ENCODE data around the gene ARHGAP22.

ARHGAP22 gene

GRCh38 chr10:48605786-48606529, 1.1 kb upstream of the ARHGAP22 start:
- Mint-ChIP-seq H3K4me1 (ENCODE audit: low read depth) (peaks cover 5% of the 10 kb centered on the region), H3K27ac (no peak overlapping the region), H3K4me3 (no peak overlapping the region), H3K36me3 (ENCODE audit: low read depth) (no peaks in the 10 kb centered on the region), H3K27me3 (peaks cover 35% of the 10 kb centered on the region), H3K9me3 (no peaks in the 10 kb centered on the region)

GRCh38 chr10:48604039-48604990, 558 bp downstream of the ARHGAP22 start:
- H3K27ac Mint-ChIP-seq = no peak overlapping the region
- no peaks in the 10 kb centered on the region for H3K9me3 Mint-ChIP-seq
- peak overlapping the region; percentile 47 for H3K4me3 Mint-ChIP-seq
- H3K4me1 Mint-ChIP-seq (ENCODE audit: low read depth) = peaks cover 5% of the 10 kb centered on the region
- H3K27me3 Mint-ChIP-seq = peaks cover 35% of the 10 kb centered on the region
- H3K36me3 Mint-ChIP-seq (ENCODE audit: low read depth) = no peaks in the 10 kb centered on the region

DNA sequence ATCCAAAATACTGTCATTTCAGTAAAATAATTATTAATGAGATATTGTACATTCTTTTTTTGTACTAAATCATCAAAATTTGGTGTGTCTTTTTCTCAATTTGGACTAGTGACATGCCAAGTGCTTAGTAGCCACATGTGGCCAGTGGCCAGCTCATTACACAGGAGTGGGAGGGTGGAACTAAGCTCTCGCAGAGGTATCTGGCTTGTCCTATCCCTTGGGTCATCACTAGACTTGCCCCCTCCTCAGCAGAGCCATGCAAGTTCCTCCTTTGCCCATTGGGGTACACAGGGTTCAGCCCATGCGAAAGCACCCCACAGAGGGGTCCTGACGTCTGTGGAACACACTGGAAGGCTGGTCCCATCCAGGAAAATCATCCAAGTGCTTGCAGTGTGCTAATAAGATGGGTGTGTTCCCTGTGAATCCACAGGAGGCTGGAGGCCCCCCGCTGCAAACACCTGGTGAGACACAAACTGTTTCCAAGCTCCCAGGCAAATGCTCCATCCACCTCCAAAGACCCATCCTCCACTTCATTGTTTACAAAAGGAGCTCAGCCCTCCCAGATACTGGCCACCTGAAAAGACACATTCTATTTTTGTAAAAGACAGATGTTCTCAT, 1.3 kb downstream of the ARHGAP22 start:
- no peaks in the 10 kb centered on the region for H3K36me3 Mint-ChIP-seq (ENCODE audit: low read depth)
- H3K9me3 Mint-ChIP-seq = no peaks in the 10 kb centered on the region
- H3K4me3 Mint-ChIP-seq = no peak overlapping the region
- peaks cover 5% of the 10 kb centered on the region for H3K4me1 Mint-ChIP-seq (ENCODE audit: low read depth)
- H3K27me3 Mint-ChIP-seq = peaks cover 35% of the 10 kb centered on the region
- H3K27ac Mint-ChIP-seq = no peak overlapping the region

GRCh38 chr10:48602401-48603135, 2.3 kb downstream of the ARHGAP22 start:
- H3K4me3 Mint-ChIP-seq = no peak overlapping the region
- H3K36me3 Mint-ChIP-seq (ENCODE audit: low read depth) = no peaks in the 10 kb centered on the region
- no peak overlapping the region for H3K27ac Mint-ChIP-seq
- no peaks in the 10 kb centered on the region for H3K9me3 Mint-ChIP-seq
- peaks cover 35% of the 10 kb centered on the region for H3K27me3 Mint-ChIP-seq
- peaks cover 5% of the 10 kb centered on the region for H3K4me1 Mint-ChIP-seq (ENCODE audit: low read depth)

DNA sequence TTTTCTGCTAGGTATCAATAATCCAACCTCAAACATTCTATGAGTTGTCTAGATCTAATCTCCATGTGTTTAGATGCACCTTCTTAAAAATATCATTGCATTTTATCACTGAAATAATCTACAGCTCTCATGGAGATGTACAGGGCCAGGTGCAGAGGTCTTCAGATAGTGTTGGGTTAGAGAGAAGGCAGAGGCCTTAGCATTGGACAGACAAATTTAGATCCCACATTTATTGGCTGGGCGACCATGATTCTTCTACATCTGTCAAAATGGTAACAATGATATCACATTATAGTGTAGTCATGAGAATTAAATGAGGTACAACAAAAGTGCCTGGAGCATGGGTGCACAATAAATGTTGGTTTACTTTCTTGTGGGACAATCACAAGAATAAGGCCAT, 3.1 kb downstream of the ARHGAP22 start:
- H3K27me3 Mint-ChIP-seq = peaks cover 29% of the 10 kb centered on the region
- H3K36me3 Mint-ChIP-seq (ENCODE audit: low read depth) = no peaks in the 10 kb centered on the region
- H3K4me1 Mint-ChIP-seq (ENCODE audit: low read depth) = peaks cover 5% of the 10 kb centered on the region

GRCh38 chr10:48600645-48601505, 4.0 kb downstream of the ARHGAP22 start:
- peaks cover 20% of the 10 kb centered on the region for H3K27me3 Mint-ChIP-seq
- no peak overlapping the region for H3K27ac Mint-ChIP-seq
- H3K9me3 Mint-ChIP-seq = no peaks in the 10 kb centered on the region
- H3K36me3 Mint-ChIP-seq (ENCODE audit: low read depth) = no peaks in the 10 kb centered on the region
- H3K4me3 Mint-ChIP-seq = no peak overlapping the region
- peaks cover 5% of the 10 kb centered on the region for H3K4me1 Mint-ChIP-seq (ENCODE audit: low read depth)

More for the DNA sequence above, 3.1 kb downstream of the ARHGAP22 start:
- H3K27ac Mint-ChIP-seq = no peak overlapping the region
- no peak overlapping the region for H3K4me3 Mint-ChIP-seq
- no peaks in the 10 kb centered on the region for H3K9me3 Mint-ChIP-seq

DNA sequence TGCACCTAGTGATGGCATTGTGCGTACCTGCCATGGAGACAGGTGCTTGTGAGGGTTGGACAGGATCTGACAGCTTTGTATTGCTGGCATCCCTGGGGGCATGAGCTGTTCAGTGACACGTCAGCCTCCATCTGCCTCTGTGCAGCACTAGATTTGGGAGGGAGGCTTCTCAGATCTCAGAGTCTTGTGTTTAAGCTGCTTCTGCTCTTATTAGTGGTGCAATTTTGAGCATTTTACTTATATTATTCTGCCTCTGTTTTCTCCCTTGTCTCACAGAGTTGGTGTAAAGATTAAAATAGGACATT, 5.1 kb downstream of the ARHGAP22 start:
- Mint-ChIP-seq H3K36me3 (ENCODE audit: low read depth) (no peaks in the 10 kb centered on the region), H3K27me3 (peaks cover 12% of the 10 kb centered on the region), H3K9me3 (no peaks in the 10 kb centered on the region), H3K4me3 (no peak overlapping the region), H3K4me1 (ENCODE audit: low read depth) (no peaks in the 10 kb centered on the region), H3K27ac (no peak overlapping the region)

DNA sequence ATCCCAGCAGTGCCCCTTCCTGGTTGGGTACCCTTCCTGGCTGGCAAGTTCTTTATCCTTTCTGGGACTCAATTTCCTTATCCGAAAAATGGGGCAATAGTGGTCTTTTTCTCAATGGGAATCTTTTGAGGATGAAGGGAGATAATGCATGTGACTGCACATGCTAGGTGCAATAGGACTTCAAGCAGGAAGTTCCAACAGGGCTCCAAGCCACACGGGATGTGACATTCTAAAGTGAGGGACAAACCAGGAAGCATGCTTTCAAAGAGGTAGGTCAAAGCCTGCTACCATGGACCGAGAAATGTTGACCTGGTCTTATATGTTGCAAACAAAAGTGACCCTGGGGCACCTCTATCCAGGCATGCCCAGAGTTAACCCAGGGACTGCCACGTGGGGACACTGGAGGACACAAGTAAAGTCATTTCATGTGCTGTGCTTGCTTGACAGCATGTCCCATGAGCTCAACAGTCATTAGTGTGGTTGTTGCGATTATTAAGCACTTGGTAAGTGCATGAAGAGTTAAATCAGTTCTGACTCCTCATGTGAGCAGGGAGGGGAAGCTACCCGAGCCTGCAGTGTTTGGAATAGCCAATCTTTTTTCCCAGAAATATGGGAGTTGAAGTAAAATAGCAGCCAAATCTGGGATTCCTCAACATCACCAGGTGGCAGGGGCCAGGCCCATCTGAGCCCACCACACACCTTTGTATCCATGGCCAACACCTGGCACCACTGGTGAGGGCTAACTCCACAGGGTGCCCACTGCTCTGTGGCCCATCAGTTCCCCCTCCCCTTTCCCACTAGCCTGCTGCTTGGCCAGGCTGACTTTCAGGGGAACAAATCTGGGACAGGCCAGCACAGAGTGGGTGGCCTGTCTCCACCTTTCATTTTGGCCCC, 5.7 kb downstream of the ARHGAP22 start:
- Mint-ChIP-seq H3K27me3 (peaks cover 8% of the 10 kb centered on the region), H3K9me3 (no peaks in the 10 kb centered on the region), H3K36me3 (ENCODE audit: low read depth) (no peaks in the 10 kb centered on the region), H3K27ac (no peak overlapping the region), H3K4me3 (no peak overlapping the region), H3K4me1 (ENCODE audit: low read depth) (no peaks in the 10 kb centered on the region)

GRCh38 chr10:48598243-48598935, 6.5 kb downstream of the ARHGAP22 start:
- no peak overlapping the region for H3K27ac Mint-ChIP-seq
- no peaks in the 10 kb centered on the region for H3K36me3 Mint-ChIP-seq (ENCODE audit: low read depth)
- no peaks in the 10 kb centered on the region for H3K4me1 Mint-ChIP-seq (ENCODE audit: low read depth)
- H3K27me3 Mint-ChIP-seq = no peaks in the 10 kb centered on the region
- no peaks in the 10 kb centered on the region for H3K9me3 Mint-ChIP-seq
- no peak overlapping the region for H3K4me3 Mint-ChIP-seq

DNA sequence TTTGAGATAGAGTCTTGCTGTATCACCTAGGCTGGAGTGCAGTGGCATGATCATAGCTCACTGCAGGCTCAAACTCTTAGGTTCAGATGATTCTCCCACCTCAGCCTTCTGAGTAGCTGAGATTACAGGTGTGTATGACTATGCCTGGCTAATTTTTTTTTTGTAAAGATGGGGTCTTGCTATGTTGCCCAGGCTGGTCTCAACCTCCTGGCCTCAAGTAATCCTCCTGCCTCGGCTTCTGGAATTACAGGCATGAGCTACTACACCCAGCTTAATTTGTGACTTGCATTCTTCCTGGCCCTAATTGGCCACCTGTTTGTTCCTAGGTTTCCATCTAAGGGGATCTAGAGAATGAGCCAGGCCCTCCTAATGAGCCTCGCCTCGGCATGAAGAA, 9.3 kb downstream of the ARHGAP22 start:
- Mint-ChIP-seq H3K27ac (no peak overlapping the region), H3K4me3 (no peak overlapping the region), H3K4me1 (ENCODE audit: low read depth) (no peaks in the 10 kb centered on the region), H3K36me3 (ENCODE audit: low read depth) (no peaks in the 10 kb centered on the region), H3K9me3 (no peaks in the 10 kb centered on the region), H3K27me3 (no peaks in the 10 kb centered on the region)

DNA sequence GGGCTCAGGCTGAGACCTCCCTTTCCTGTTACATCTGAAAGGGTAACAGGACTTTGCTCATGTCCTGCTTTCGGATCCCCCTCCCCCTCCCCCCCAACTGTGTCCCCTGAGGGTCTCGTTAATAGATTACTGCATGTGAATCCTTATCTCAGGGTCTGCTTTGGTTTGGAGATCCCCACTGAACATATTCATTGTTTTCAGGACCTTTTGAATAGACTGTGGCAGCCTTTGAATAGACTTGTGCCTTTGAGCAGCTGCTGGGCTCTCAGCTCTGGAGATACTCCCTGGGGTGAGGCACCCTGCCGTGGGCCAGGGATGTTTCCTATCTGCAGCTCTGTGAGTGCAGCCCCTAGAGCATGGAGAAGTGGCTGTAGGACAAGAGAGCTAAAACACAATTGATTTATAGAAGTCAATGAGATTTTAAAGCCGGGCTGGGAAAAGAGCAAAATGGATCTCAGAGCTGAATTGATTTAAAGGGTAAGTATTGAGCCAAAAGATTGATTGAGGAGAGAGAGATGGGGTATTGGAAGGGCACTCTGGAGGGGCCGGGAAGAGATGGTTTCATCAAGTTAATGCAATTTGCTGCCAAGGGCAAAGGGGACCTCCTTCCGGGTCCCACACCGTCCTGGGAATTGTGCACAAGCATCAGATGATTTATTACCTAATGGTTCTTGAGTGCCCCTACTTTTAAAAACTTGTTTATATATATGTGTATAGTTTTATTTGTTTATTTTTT, 9.9 kb downstream of the ARHGAP22 start:
- no peaks in the 10 kb centered on the region for H3K9me3 Mint-ChIP-seq
- H3K4me3 Mint-ChIP-seq = no peak overlapping the region
- H3K27ac Mint-ChIP-seq = no peak overlapping the region
- no peaks in the 10 kb centered on the region for H3K36me3 Mint-ChIP-seq (ENCODE audit: low read depth)
- no peaks in the 10 kb centered on the region for H3K27me3 Mint-ChIP-seq
- no peaks in the 10 kb centered on the region for H3K4me1 Mint-ChIP-seq (ENCODE audit: low read depth)

- H3K36me3 Mint-ChIP-seq (ENCODE audit: low read depth) = no peaks in the 10 kb centered on the region
- H3K27me3 Mint-ChIP-seq = no peaks in the 10 kb centered on the region
- no peak overlapping the region for H3K4me3 Mint-ChIP-seq
- no peaks in the 10 kb centered on the region for H3K9me3 Mint-ChIP-seq
- no peaks in the 10 kb centered on the region for H3K4me1 Mint-ChIP-seq (ENCODE audit: low read depth)
- no peak overlapping the region for H3K27ac Mint-ChIP-seq
Measured at GRCh38 chr10:48594371-48594770, 10.5 kb downstream of the ARHGAP22 start.
